ENCODE measurements around the gene LOXL3. TPM values are rescaled to one million over a fixed set of nuclear protein-coding genes. Genes with fewer than 3 reads are reported as not detected.

LOXL3 gene
- total and polyA plus RNA-seq, 2 donors from 2014 or later, result 2.4 to 9.7 TPM

GRCh38 chr2:74582184-74582583, 28.4 kb upstream of the LOXL3 start:
- H3K27ac ChIP-seq (ENCODE audit: low read depth in 2 of 2, low read length in 2 of 2), result no peak overlapping the region
- no peaks in the 10 kb centered on the region for H3K9me3 ChIP-seq (ENCODE audit: control insufficient read depth in 2 of 3, insufficient read depth in 1 of 3, low read length in 3 of 3)
- no peak overlapping the region for H3K9ac ChIP-seq (ENCODE audit: low read length in 3 of 3)
- H3K27me3 ChIP-seq (ENCODE audit: control insufficient read depth, insufficient read depth, low read length), result no peaks in the 10 kb centered on the region
- DNase-seq, result no peak
- H3K4me3 ChIP-seq (ENCODE audit: low read length in 3 of 3), result no peak overlapping the region
- no peaks in the 10 kb centered on the region for H3K4me1 ChIP-seq (ENCODE audit: control insufficient read depth in 2 of 3, insufficient read depth in 2 of 3, low read depth in 1 of 3, low read length in 3 of 3)
- H3K36me3 ChIP-seq (ENCODE audit: control insufficient read depth in 2 of 3, insufficient read depth in 3 of 3, low read length in 3 of 3), result no peaks in the 10 kb centered on the region
- TF ChIP-seq CTCF (IDR thresholded peaks at IDR 0.05; ENCODE audit: borderline replicate concordance, extremely low read depth, insufficient read depth), result no peak
- no peak for FAIRE-seq
- intact Hi-C loops (cut with DNase I), result no loop called here

GRCh38 chr2:74581463-74581862, 27.7 kb upstream of the LOXL3 start:
- FAIRE-seq, result no peak
- no peak overlapping the region for H3K4me3 ChIP-seq (ENCODE audit: low read length in 3 of 3)
- intact Hi-C loops (cut with DNase I), result no loop called here

GRCh38 chr2:74578408-74578807, 24.7 kb upstream of the LOXL3 start:
- intact Hi-C loops (cut with DNase I), result no loop called here
- no peak overlapping the region for H3K9ac ChIP-seq (ENCODE audit: low read length in 3 of 3)
- DNase-seq (no peak), FAIRE-seq (no peak)
- no peaks in the 10 kb centered on the region for H3K9me3 ChIP-seq (ENCODE audit: control insufficient read depth in 2 of 3, insufficient read depth in 1 of 3, low read length in 3 of 3)
- no peak for TF ChIP-seq CTCF (IDR thresholded peaks at IDR 0.05; ENCODE audit: borderline replicate concordance, extremely low read depth, insufficient read depth)
- H3K4me1 ChIP-seq (ENCODE audit: control insufficient read depth in 2 of 3, insufficient read depth in 2 of 3, low read depth in 1 of 3, low read length in 3 of 3), result no peaks in the 10 kb centered on the region
- H3K36me3 ChIP-seq (ENCODE audit: control insufficient read depth in 2 of 3, insufficient read depth in 3 of 3, low read length in 3 of 3), result no peaks in the 10 kb centered on the region
- no peak overlapping the region for H3K27ac ChIP-seq (ENCODE audit: low read depth in 2 of 2, low read length in 2 of 2)
- H3K27me3 ChIP-seq (ENCODE audit: control insufficient read depth, insufficient read depth, low read length), result no peaks in the 10 kb centered on the region
- H3K4me3 ChIP-seq (ENCODE audit: low read length in 3 of 3), result no peak overlapping the region

More at GRCh38 chr2:74581463-74581862, 27.7 kb upstream of the LOXL3 start:
- no peak for TF ChIP-seq CTCF (IDR thresholded peaks at IDR 0.05; ENCODE audit: borderline replicate concordance, extremely low read depth, insufficient read depth)
- H3K36me3 ChIP-seq (ENCODE audit: control insufficient read depth in 2 of 3, insufficient read depth in 3 of 3, low read length in 3 of 3), result no peaks in the 10 kb centered on the region
- H3K27ac ChIP-seq (ENCODE audit: low read depth in 2 of 2, low read length in 2 of 2), result no peak overlapping the region
- H3K27me3 ChIP-seq (ENCODE audit: control insufficient read depth, insufficient read depth, low read length), result no peaks in the 10 kb centered on the region
- H3K9me3 ChIP-seq (ENCODE audit: control insufficient read depth in 2 of 3, insufficient read depth in 1 of 3, low read length in 3 of 3), result no peaks in the 10 kb centered on the region
- H3K9ac ChIP-seq (ENCODE audit: low read length in 3 of 3), result no peak overlapping the region
- no peaks in the 10 kb centered on the region for H3K4me1 ChIP-seq (ENCODE audit: control insufficient read depth in 2 of 3, insufficient read depth in 2 of 3, low read depth in 1 of 3, low read length in 3 of 3)
- DNase-seq, result no peak

- intact Hi-C loops (cut with DNase I), result no loop called here
- Histone ChIP-seq H3K9me3 (ENCODE audit: control insufficient read depth in 2 of 3, insufficient read depth in 1 of 3, low read length in 3 of 3) (no peaks in the 10 kb centered on the region), H3K9ac (ENCODE audit: low read length in 3 of 3) (no peak overlapping the region), H3K4me1 (ENCODE audit: control insufficient read depth in 2 of 3, insufficient read depth in 2 of 3, low read depth in 1 of 3, low read length in 3 of 3) (no peaks in the 10 kb centered on the region), H3K27ac (ENCODE audit: low read depth in 2 of 2, low read length in 2 of 2) (no peak overlapping the region), H3K27me3 (ENCODE audit: control insufficient read depth, insufficient read depth, low read length) (no peaks in the 10 kb centered on the region), H3K36me3 (ENCODE audit: control insufficient read depth in 2 of 3, insufficient read depth in 3 of 3, low read length in 3 of 3) (no peaks in the 10 kb centered on the region), H3K4me3 (ENCODE audit: low read length in 3 of 3) (no peak overlapping the region)
- DNase-seq (peak in 2 of 5 donors; percentile 3 to 55), FAIRE-seq (no peak)
- TF ChIP-seq CTCF (IDR thresholded peaks at IDR 0.05; ENCODE audit: borderline replicate concordance, extremely low read depth, insufficient read depth), result no peak
Observed at GRCh38 chr2:74577448-74577847, 23.7 kb upstream of the LOXL3 start.

All from kidney (tissue), 14 donors.